Endothelial cell of umbilical vein (primary cell): ENCODE results near the gene KCNG1. TPM values are rescaled to one million over a fixed set of nuclear protein-coding genes. Genes with fewer than 3 reads are reported as not detected.

Experiments
- BruUV-seq: library from RNA; stranded (reverse); fragments of 400-500 nt; replicated peaks from 2 replicates; lab custom pipeline; 2021; lab: Mats Ljungman, UMichigan
- CTCF ChIA-PET: fragments of 300-600, 350-600 bp; sonication (Branson Sonifier 250); formaldehyde crosslinking; loops from one replicate; lab custom pipeline; 2021; ENCODE audit warnings: antibody characterized with exemption, inconsistent platforms; lab: Charles Lee
- POLR2A ChIA-PET: fragments of 300-600, 350-600 bp; sonication (Branson Sonifier 250); formaldehyde crosslinking; loops from one replicate; lab custom pipeline; 2021; ENCODE audit warnings: antibody characterized with exemption, inconsistent platforms; lab: Charles Lee
- DNase-seq: peaks from one replicate; pipeline ENCODE4 v3.0.0-alpha.2; 2011; ENCODE audit warnings: low read depth, low spot score
- FAIRE-seq: peaks from 2 replicates; lab custom pipeline; 2011; peaks lifted over from hg19 to GRCh38; lab: Jason Lieb, UNC
- H2AFZ ChIP-seq: 2 replicates; pipeline ENCODE4 v1.6.0; 2012; ENCODE audit warnings: low read depth, low read length, control low read depth, inconsistent platforms
- H3K27ac ChIP-seq: 2 replicates; pipeline ENCODE4 v1.5.1; 2011; ENCODE audit warnings: low read depth, mild to moderate bottlenecking, control low read depth, low read length, moderate library complexity; ENCODE audit not compliant: insufficient read depth
- H3K27me3 ChIP-seq, 2 experiments: 2 replicates each; pipeline versions ENCODE4 v1.6.0 to v1.6.1; 2011; ENCODE audit warnings: low read length in 2 of 2, mixed read lengths in 1 of 2; ENCODE audit not compliant: control insufficient read depth in 2 of 2, insufficient read depth in 2 of 2
- H3K36me3 ChIP-seq, 2 experiments: 2 replicates in 1 of 2; 3 replicates in 1 of 2; pipeline ENCODE4 v1.5.1; 2011; ENCODE audit warnings: low read length in 2 of 2, mild to moderate bottlenecking in 1 of 2, moderate library complexity in 1 of 2; ENCODE audit not compliant: control insufficient read depth in 2 of 2, insufficient read depth in 2 of 2; ENCODE audit errors: extremely low read depth in 1 of 2
- H3K4me1 ChIP-seq: 3 replicates; pipeline ENCODE4 v1.5.1; 2011; ENCODE audit warnings: mild to moderate bottlenecking, low read length; ENCODE audit not compliant: control insufficient read depth, insufficient read depth; ENCODE audit errors: extremely low read depth
- H3K4me2 ChIP-seq: 2 replicates; pipeline ENCODE4 v1.6.1; 2011; ENCODE audit warnings: low read length, control low read depth, mixed read lengths; ENCODE audit not compliant: insufficient read depth
- H3K4me3 ChIP-seq, 3 experiments: fragments of 200-600 bp in 1 of 3; sonication (generic), shearing (Covaris generic) in 1 of 3; replicated peaks in 1 of 3; 2 replicates each; pipeline ENCODE4 v1.5.1; 2011 to 2016; ENCODE audit warnings: control low read depth in 3 of 3, low read length in 3 of 3, mild to moderate bottlenecking in 2 of 3, inconsistent platforms in 1 of 3, low read depth in 1 of 3, moderate library complexity in 1 of 3; ENCODE audit not compliant: insufficient read depth in 1 of 3
- H3K79me2 ChIP-seq: 2 replicates; pipeline ENCODE4 v1.6.0; 2012; ENCODE audit warnings: low read length, inconsistent platforms; ENCODE audit not compliant: control insufficient read depth, insufficient read depth
- H3K9ac ChIP-seq: replicated peaks from 2 replicates; pipeline ENCODE3; 2011; ENCODE audit warnings: low read length, control low read depth; ENCODE audit not compliant: insufficient read depth; ENCODE audit errors: extremely low read depth
- H3K9me1 ChIP-seq: replicated peaks from 3 replicates; pipeline ENCODE4 v1.6.0; 2011; ENCODE audit warnings: mild to moderate bottlenecking, low read length; ENCODE audit not compliant: control insufficient read depth, insufficient read depth; ENCODE audit errors: extremely low read depth
- H3K9me3 ChIP-seq: replicated peaks from 2 replicates; pipeline ENCODE4 v1.5.1; 2012; ENCODE audit warnings: low read length, inconsistent platforms; ENCODE audit not compliant: control insufficient read depth, insufficient read depth
- H4K20me1 ChIP-seq: replicated peaks from 2 replicates; pipeline ENCODE3; 2011; ENCODE audit warnings: mild to moderate bottlenecking, low read length; ENCODE audit not compliant: control insufficient read depth, insufficient read depth; ENCODE audit errors: extremely low read depth
- EZH2 ChIP-seq: IDR thresholded peaks from 2 replicates; pipeline ENCODE4 v1.6.1; 2012; ENCODE audit warnings: borderline replicate concordance, low read depth, mild to moderate bottlenecking, moderate library complexity, low read length, inconsistent platforms; ENCODE audit not compliant: severe bottlenecking
- FOS ChIP-seq: IDR thresholded peaks from 2 replicates; pipeline ENCODE4 v1.6.1; 2011; ENCODE audit warnings: mild to moderate bottlenecking, low read length, moderate library complexity, borderline replicate concordance; ENCODE audit not compliant: insufficient read depth
- GATA2 ChIP-seq: IDR thresholded peaks from 2 replicates; pipeline ENCODE4 v1.7.0; 2011; ENCODE audit warnings: low read depth, mild to moderate bottlenecking, moderate library complexity, mixed read lengths, low read length; ENCODE audit not compliant: insufficient read length, insufficient read depth
- JUN ChIP-seq: IDR thresholded peaks from 2 replicates; pipeline ENCODE4 v1.6.1; 2011; ENCODE audit warnings: borderline replicate concordance, low read depth; ENCODE audit not compliant: insufficient read length, insufficient read depth
- MYC ChIP-seq: IDR thresholded peaks from one replicate; pipeline ENCODE4 v1.6.1; 2011; ENCODE audit warnings: mild to moderate bottlenecking, low read depth, low read length
- POLR2A ChIP-seq: IDR thresholded peaks from 2 replicates; pipeline ENCODE4 v1.6.1; 2012; ENCODE audit warnings: low read depth, mild to moderate bottlenecking, control low read depth, low read length
- POLR2AphosphoS5 ChIP-seq: IDR thresholded peaks from 2 replicates; pipeline ENCODE4 v1.6.1; 2012; ENCODE audit warnings: low read depth, mild to moderate bottlenecking, control low read depth, low read length, moderate library complexity; ENCODE audit not compliant: insufficient read depth
- dilution Hi-C: fragments of 300-500 bp; cut with MboI; formaldehyde crosslinking; loops from one replicate; pipeline ENCODE4 v1.15.0; 2019; ENCODE audit warnings: low sequenced_read_pairs; ENCODE audit not compliant: extremely low pct_ligation_motif_present
- intact Hi-C: fragments of 100-400 bp; cut with micrococcal nuclease; formaldehyde crosslinking; loops from one replicate; pipeline ENCODE4 v1.10.0; 2022
- polyA plus RNA-seq, 4 experiments: library from polyadenylated mRNA; depleted of rRNA in 3 of 4; stranded (reverse) in 3 of 4; unstranded in 1 of 4; fragments of >200 nt; gene quantifications; 2 replicates each; pipeline versions ENCODE4 v1.2.1 to v1.2.3, GENCODE V29; 2011 to 2012; ENCODE audit warnings: missing spikeins in 1 of 4
- total RNA-seq: library from RNA; stranded (reverse); gene quantifications from 2 replicates; pipeline ENCODE4 v1.2.3, GENCODE V29; 2021
- TF ChIP-seq, protein P1 (sequence below), 2 donors: IDR thresholded peaks; 1 replicate in 1 of 2; 2 replicates in 1 of 2; pipeline ENCODE4 v1.5.1; 2011; ENCODE audit warnings: low read length in 2 of 2, mild to moderate bottlenecking in 2 of 2, moderate library complexity in 2 of 2, control low read depth in 1 of 2, inconsistent platforms in 1 of 2, low read depth in 1 of 2; ENCODE audit not compliant: insufficient read depth in 1 of 2; ENCODE audit errors: extremely low read depth in 1 of 2
- TF ChIP-seq, protein P2 (sequence below): IDR thresholded peaks from 2 replicates; pipeline ENCODE4 v1.6.1; 2011; ENCODE audit not compliant: insufficient read depth, insufficient read length

KCNG1 gene
- total and polyA plus RNA-seq, 2 donors (not counting 3 experiments of a cell fraction or from before 2014, with no cell fraction given) = 0.22 to 1.1 TPM

DNA sequence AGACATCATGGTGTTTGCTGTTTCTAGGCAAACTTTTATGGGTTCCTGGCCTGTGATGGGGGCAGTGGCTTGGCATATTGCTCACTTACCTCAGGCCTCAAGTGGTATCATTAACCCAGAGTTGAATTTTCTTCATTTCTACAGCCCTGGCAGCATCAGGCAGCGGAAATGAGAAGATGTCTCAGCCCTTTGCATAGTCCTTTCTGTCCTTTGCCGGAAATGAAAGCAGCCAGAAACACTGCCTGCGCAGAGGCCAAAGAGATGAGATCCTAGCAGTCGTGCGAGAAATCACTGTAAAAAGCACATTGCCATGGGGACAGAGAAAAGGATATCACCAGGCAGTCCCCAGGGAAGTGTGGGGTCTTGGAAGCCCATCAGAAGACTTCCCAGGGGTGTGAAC is 37.4 kb upstream of the KCNG1 start:
- Histone ChIP-seq H3K4me3 (no peak overlapping the region), H3K27me3 (peaks cover 9 to 16% of the 10 kb centered on the region in 2 experiments), H3K9me1 (no peaks in the 10 kb centered on the region), H3K4me1 (no peaks in the 10 kb centered on the region), H3K9ac (no peak overlapping the region), H3K4me2 (no peak overlapping the region), H3K27ac (no peak overlapping the region), H2AFZ (no peak overlapping the region), H4K20me1 (no peaks in the 10 kb centered on the region), H3K79me2 (no peaks in the 10 kb centered on the region), H3K9me3 (no peaks in the 10 kb centered on the region), H3K36me3 (no peaks in the 10 kb centered on the region)
- TF ChIP-seq MYC (no peak), EZH2 (no peak), GATA2 (no peak), POLR2AphosphoS5 (no peak), FOS (no peak), JUN (no peak), POLR2A (no peak)
- TF ChIP-seq, protein P1, sequence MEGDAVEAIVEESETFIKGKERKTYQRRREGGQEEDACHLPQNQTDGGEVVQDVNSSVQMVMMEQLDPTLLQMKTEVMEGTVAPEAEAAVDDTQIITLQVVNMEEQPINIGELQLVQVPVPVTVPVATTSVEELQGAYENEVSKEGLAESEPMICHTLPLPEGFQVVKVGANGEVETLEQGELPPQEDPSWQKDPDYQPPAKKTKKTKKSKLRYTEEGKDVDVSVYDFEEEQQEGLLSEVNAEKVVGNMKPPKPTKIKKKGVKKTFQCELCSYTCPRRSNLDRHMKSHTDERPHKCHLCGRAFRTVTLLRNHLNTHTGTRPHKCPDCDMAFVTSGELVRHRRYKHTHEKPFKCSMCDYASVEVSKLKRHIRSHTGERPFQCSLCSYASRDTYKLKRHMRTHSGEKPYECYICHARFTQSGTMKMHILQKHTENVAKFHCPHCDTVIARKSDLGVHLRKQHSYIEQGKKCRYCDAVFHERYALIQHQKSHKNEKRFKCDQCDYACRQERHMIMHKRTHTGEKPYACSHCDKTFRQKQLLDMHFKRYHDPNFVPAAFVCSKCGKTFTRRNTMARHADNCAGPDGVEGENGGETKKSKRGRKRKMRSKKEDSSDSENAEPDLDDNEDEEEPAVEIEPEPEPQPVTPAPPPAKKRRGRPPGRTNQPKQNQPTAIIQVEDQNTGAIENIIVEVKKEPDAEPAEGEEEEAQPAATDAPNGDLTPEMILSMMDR (IDR thresholded peaks at IDR 0.05; ENCODE audit: extremely low read depth in 1 of 2, insufficient read depth in 1 of 2, low read depth in 1 of 2, low read length in 2 of 2) = no peak
- TF ChIP-seq, protein P2, sequence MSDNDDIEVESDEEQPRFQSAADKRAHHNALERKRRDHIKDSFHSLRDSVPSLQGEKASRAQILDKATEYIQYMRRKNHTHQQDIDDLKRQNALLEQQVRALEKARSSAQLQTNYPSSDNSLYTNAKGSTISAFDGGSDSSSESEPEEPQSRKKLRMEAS = no peak
- POLR2A ChIA-PET = no interaction called here
- FAIRE-seq (no peak), DNase-seq (no peak)
- intact Hi-C loops (no loop called here), dilution Hi-C loops (no loop called here)
- no TSS peak for BruUV-seq
- CTCF ChIA-PET = no interaction called here
